CD4-positive, alpha-beta T cell treated with Interleukin-4 for 4 hours (primary cell): ENCODE measurements around the gene GYPE.
"Not testable (repeated sequence)": the region's sequence is repeated elsewhere in the genome, so short reads cannot be mapped to it uniquely, and the experiment has no call there.

Experiments used
- DNase-seq: peaks from one replicate; pipeline ENCODE4 v3.0.0-alpha.2; 2020

Gene GYPE

GRCh38 chr4:143905440-143905839 is at the start of gene GYPE:
Gene GYPE (minus strand): TSS chr4:143905559. CDS start chr4:143905507, 52 bp downstream.
- DNase-seq, result not testable (repeated sequence)

DNA sequence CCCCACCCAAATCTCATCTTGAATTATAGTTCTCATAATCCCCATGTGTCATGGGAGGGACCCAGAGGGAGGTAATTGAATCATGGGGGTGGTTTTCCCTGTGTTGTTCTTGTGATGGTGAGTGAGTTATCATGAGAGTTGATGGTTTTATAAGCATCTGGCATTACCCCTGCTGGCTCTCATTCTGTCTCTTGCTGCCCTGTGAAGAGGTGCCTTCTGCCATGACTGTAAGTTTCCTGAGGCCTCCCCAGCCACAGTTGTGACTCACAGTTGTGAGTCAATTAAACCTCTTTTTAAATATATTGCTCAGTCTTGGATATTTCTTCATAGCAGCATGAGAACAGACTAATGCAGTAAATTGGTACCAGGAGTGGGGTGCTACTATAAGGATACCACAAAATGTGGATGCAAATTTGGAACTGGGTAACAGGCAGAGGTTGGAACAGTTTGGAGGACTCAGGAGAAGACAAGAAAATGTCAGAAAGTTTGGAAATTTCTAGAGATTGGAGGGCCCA is 46.2 kb upstream of the GYPE start:
- DNase-seq, result not testable (repeated sequence)

DNA sequence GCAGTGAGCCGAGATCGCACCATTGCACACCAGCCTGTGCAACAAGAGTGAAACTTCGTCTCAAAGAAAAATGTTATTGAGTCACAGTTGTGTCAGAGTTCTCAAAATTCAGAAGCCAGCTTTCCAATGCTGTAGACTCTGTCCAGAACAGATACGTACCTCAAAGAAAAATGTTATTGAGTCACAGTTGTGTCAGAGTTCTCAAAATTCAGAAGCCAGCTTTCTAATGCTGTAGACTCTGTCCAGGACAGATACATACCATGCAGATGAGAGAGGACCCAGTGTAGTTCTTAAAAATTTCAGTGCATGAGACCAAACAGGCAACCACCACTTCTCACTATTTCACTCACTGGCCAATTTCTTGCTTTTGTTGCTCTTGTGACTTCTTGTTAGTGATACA is 45.6 kb upstream of the GYPE start:
- not testable (repeated sequence) for DNase-seq

DNA sequence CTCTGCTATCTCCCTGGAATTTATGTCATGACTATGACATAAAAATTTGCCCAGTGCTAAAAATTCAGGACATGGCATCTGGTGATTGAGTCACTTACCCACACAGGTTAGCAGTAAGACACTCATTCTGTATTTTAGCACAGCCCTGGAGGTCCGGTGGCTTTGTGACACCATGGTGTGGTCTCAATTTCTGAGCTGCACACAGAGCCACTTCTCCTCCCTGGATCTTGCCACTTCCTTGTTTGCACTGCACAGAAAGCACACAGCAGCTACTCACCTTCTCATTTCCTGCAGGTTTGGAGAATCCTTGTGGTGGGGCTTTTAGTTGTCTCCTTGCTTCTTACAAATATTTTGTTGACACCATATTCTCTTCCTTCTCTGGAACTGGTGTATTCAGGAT is 44.8 kb upstream of the GYPE start:
- not testable (repeated sequence) for DNase-seq

- DNase-seq, result not testable (repeated sequence)
Observed at GRCh38 chr4:143947493-143947892, 42.1 kb upstream of the GYPE start.

DNA sequence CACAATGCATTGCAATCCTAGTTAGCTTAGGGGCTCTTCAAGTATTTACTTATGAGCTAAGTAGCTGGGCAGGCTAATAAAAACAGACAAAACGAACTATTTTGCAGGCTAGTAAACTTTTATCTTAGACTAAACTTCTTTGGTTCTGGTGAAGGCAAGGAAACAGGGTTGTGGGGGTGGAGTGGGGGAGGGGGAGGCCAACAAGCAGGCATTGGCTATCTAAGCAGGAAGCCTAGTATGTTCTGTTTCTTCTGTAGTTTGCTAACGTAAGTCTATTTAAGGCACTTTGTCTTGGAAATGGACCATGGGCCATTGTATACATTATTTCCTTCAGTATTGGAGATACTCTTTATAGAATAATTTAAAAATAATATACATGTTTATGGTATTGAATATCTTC is 35.3 kb upstream of the GYPE start:
- not testable (repeated sequence) for DNase-seq

GRCh38 chr4:143939528-143939927 is 34.2 kb upstream of the GYPE start:
- no peak for DNase-seq

DNA sequence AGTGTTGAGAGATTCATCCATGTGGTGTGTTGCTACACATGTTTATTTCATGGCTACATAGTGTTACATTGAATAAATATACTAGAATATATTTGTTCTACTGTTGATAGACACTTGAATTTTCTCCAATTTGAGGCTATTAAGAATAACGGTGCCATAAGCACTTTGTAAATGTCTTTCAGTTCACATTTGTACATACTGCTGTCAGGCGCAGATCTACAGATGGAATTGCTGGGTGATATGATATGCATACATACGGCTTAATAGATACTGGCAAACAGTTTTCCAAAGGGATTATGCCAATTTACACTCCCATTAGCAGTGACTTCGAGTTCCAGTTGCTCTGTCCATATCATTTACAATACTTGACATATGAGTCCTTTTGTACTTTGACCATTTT is 33.5 kb upstream of the GYPE start:
- not testable (repeated sequence) for DNase-seq

- DNase-seq, result no peak
Observed at GRCh38 chr4:143921181-143921580, 15.8 kb upstream of the GYPE start.

DNA sequence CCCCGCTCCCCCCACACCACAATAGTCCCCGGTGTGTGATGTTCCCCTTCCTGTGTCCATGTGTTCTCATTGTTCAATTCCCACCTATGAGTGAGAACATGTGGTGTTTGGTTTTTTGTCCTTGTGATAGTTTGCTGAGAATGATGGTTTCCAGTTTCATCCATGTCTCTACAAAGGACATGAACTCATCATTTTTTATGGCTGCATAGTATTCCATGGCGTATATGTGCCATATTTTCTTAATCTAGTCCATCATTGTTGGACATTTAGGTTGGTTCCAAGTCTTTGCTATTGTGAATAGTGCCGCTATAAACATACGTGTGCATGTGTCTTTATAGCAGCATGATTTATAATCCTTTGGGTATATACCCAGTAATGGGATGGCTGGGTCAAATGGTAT is 11.1 kb upstream of the GYPE start:
- DNase-seq, result not testable (repeated sequence)

DNA sequence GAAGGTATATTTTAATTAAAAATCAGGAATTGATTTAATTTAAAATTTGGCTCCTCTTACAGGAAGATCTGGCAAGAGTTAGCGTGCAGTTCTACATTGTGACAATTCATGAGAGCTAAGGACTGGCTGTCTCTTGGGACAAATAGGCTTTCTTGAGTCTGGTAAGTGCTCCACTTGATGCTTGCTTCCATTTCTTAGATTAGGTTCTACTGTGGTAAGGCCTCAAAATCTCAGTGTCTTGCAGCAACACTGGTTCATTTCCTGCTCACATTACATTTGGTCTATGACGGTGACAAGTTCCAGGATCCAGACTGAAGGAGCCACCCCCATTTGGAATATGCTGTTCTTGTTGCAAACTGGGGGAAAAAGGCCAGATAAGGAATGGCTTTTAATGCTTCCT is 7.1 kb upstream of the GYPE start:
- not testable (repeated sequence) for DNase-seq

DNA sequence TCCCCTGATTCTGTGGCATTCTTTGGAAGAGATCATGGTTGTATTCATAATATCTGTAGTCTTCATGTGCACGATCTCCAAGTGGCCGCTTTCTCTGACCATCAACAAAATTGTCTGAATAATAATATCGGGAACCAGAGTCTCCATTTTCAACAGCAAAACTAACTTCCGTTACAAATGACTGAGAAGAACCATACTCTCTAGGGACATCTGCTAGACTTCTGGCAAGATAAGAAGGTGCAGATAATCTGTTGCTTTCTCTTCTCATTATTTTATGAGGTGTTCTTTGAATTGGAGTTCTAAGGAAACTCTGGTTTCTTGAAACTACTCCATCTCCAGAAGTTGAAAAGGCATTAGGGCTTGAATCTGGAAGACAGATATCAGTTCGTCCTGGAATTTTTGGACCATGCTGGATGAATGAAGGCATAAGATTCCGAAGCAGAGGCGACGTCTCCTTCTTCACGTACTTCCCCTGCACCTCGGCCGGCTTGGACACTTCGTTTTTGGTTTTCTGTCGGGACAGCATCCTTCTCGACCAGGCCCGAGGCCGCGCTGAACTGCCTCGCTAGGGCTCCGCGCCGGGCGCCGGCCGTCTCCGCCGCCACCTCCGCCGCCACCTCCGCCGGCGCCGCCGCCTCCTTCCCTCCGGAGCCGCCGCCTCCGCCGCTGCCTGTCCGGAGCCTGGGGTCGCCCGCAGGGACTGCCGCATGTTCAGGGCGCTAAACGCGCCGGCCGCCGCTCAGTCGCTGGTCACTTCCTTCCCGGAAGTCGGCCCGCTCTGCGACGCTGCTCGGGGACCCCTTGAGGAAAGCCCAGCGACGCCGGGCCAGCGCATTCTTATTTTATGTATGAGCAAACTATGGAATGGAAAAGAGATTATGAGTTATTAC is 6.4 kb upstream of the GYPE start:
- DNase-seq, result peak; percentile 24

DNA sequence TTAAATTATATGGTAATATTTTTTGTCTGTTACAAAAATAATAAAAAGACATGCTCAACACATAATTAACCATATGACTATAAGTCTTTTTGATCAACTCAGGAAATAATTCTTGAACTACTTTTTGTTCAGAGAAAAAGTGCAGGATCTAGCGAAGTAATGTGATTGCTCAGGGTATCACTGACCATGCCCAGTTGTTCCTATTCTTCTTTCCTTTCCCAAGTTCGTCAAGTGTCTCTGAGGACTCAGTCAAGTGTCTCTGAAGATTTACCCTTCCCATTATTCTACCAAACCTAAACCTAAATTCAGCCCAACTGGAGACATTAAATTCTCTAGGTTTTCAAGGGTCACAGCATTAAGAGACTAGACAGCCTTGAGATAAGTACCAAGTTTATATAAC is 5.5 kb upstream of the GYPE start:
- not testable (repeated sequence) for DNase-seq

DNA sequence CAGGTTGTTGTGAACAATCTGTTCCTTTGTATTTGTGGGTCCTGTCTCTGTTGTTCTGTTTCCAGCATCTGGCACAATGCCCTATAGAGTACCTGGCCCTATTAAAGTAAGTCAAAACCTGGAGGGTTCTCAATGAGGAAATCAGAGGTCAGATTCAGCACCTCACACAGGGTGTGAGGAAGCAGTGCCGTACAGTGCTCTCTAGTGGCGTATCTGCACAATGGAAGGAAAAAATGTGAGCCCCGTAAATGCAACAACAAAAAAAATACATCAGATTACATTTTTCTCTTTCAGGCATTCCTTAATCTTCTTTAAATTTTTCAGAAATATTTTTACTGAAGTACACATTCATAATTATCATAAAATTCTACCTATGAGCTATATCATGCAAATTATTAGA is 2.5 kb upstream of the GYPE start:
- DNase-seq, result peak; percentile 22

DNA sequence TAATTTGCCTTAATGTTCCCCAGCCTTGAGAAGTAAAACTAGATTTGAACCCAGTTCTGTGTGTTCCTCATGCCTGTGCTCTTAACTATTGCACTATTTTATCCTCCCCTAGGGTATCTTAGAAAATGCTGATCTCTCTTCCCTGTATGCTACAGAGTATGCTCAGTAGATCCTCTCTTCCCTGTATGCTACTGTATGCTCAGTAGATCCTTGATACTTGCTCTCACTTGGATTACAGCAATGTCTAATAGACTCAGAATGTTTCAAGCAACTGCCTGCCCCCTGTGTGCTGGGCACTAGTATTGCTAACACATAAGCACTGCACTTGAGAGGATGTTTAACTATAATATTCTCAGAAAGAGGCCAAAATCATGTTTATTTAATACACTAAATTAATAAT is 928 bp downstream of the GYPE start:
- DNase-seq, result not testable (repeated sequence)

DNA sequence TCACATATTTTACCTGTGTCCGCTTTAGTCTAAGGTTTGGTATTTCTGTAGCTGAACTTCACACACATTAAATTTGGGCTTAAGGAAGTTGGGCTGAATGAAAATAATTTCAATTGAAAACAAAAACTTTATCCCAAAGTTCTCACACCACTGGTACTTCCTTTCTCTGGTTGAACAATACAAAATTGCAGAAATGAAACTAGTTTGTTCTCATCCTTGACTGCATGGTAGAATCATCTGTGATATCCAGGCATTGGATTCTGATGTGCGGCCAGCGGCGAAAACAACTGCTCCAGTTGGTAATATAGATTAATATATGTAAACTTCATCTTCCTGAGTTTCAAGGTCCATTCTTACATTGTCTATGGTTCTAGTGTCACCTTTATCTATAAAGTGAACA is 15.0 kb downstream of the GYPE start:
- not testable (repeated sequence) for DNase-seq

GRCh38 chr4:143888189-143888588 is 17.2 kb downstream of the GYPE start:
- DNase-seq, result not testable (repeated sequence)

DNA sequence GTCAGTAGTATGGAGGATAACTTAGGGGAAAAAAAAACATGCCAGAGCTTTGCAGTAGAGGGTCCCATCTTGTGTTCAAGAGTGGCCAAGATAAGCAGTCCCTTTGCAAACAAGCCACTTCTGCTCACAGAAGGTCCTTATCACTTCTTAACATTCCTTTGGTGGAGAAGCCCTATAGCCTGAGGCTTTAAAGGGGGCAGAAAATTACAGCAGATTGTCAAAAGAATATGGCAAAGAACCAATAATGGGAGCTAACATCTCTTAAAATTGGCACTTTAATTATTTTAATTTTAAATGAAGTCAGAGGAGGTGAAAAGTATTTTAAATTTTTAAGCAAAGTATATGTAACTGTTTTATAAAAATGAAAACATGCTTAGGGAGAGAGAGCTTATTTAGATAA is 20.4 kb downstream of the GYPE start:
- not testable (repeated sequence) for DNase-seq

DNA sequence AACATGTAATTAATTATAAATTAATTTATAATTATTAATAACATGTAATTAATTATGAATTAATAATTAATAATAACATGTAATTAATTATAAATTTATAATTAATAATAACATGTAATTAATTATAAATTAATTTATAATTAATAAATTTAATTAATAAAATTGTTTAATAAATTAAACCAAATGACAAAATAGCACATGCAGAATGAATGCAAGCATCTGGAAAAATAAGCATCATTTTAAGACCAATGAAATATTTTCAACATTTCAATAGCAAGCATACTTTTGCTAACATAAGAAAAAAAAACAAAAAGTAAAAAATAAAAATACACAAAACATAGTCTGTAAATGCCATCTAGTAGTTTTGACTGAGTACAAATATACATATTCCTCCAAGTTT is 21.8 kb downstream of the GYPE start:
- DNase-seq, result no peak

GRCh38 chr4:143882892-143883291 is 22.5 kb downstream of the GYPE start:
- no peak for DNase-seq

DNA sequence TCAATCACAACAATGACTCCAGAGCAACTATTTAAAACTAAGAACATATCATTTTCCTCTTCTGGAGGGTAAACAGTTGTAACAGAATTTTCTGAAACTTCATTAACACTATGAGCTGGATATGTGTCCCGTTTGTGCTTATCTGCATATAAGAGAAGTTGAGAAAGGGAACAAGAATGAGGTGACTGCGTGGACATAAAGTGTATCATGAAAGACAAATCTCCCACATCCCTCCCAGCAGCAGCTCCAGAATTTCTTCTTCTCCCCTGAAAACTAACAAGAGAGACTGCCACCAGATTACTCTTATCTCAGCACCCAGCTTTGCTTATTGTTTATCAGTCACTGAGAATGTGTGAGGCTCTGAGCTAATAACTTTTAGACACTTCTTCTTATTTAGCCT is 25.8 kb downstream of the GYPE start:
- not testable (repeated sequence) for DNase-seq

GRCh38 chr4:143875357-143875756 is 30.0 kb downstream of the GYPE start:
- DNase-seq, result not testable (repeated sequence)

- DNase-seq, result not testable (repeated sequence)
Observed at GRCh38 chr4:143870523-143871268, 34.7 kb downstream of the GYPE start.

- not testable (repeated sequence) for DNase-seq
Observed at GRCh38 chr4:143869925-143870324, 35.4 kb downstream of the GYPE start.
